D721Med (cell line): ENCODE measurements around the gene PLK2.

Experiments
- DNase-seq: peaks from one replicate; pipeline ENCODE4 v3.0.0; 2011; ENCODE audit warnings: low spot score; ENCODE audit not compliant: insufficient read length
- FAIRE-seq: peaks from 2 replicates; lab custom pipeline; 2011; peaks lifted over from hg19 to GRCh38; lab: Jason Lieb, UNC
- CTCF ChIP-seq: IDR thresholded peaks from 2 replicates; pipeline ENCODE4 v1.5.1; 2012; ENCODE audit warnings: mild to moderate bottlenecking, control low read depth; ENCODE audit not compliant: insufficient read depth; ENCODE audit errors: missing control alignments

PLK2 gene

GRCh38 chr5:58460002-58460731 is at the start of gene PLK2:
Gene PLK2, minus strand, starts transcription at chr5:58460086. Its CDS starts 127 bp downstream, at chr5:58459959.
- FAIRE-seq (no peak), DNase-seq (peak; percentile 41)
- TF ChIP-seq CTCF: peak; percentile 6

GRCh38 chr5:58507715-58508114 is 47.8 kb upstream of the PLK2 start:
- DNase-seq: no peak
- no peak for FAIRE-seq

GRCh38 chr5:58505971-58506640 is 46.2 kb upstream of the PLK2 start:
- DNase-seq (no peak), FAIRE-seq (no peak)
- TF ChIP-seq CTCF: no peak

More at GRCh38 chr5:58507715-58508114, 47.8 kb upstream of the PLK2 start:
- no peak for TF ChIP-seq CTCF

- FAIRE-seq (no peak), DNase-seq (no peak)
- no peak for TF ChIP-seq CTCF
These were observed 45.6 kb upstream of the PLK2 start for GRCh38 chr5:58505502-58505901.

- DNase-seq: no peak
- no peak for TF ChIP-seq CTCF
- no peak for FAIRE-seq
These were observed 44.9 kb upstream of the PLK2 start for GRCh38 chr5:58504766-58505165.

GRCh38 chr5:58503390-58504046 is 43.6 kb upstream of the PLK2 start:
- FAIRE-seq: no peak

More at GRCh38 chr5:58503390-58504046, 43.6 kb upstream of the PLK2 start:
- DNase-seq: no peak
- no peak for TF ChIP-seq CTCF
